ENCODE measurements around the gene SPATA16.
"Not testable (repeated sequence)": the region's sequence is repeated elsewhere in the genome, so short reads cannot be mapped to it uniquely, and the experiment has no call there.

Gene SPATA16

GRCh38 chr3:172869368-172869771 is 271.7 kb downstream of the SPATA16 start:
- no peak for DNase-seq

DNA sequence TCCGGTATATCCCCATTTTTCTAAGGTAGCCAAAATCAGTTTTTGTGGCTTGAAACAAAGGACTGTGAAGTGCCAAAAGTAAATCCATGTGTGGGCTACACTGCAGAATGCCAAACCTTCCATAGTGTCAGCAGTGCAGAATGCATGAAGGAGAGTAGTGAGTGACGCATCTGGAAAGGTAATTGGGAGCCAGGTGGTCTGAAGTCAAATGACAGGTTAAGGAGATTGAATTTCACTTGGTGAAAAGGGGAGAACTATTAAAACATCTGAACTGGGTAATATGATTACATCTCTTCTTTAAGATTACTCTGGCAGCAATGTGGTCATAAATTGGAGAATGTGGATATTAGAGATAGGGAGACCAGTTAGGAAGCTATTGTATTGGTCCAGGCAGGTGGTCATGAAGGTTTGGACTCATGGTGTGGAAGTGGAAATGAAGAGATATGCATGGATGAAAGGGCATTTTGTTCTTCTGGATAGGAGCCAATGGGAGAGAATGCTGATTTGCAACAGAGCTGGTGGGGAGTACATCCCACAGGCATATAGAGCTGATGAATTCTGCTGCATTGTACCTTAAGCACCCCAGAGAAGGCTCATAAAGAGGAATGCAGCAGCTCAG is 272.3 kb downstream of the SPATA16 start:
- no peak for DNase-seq

DNA sequence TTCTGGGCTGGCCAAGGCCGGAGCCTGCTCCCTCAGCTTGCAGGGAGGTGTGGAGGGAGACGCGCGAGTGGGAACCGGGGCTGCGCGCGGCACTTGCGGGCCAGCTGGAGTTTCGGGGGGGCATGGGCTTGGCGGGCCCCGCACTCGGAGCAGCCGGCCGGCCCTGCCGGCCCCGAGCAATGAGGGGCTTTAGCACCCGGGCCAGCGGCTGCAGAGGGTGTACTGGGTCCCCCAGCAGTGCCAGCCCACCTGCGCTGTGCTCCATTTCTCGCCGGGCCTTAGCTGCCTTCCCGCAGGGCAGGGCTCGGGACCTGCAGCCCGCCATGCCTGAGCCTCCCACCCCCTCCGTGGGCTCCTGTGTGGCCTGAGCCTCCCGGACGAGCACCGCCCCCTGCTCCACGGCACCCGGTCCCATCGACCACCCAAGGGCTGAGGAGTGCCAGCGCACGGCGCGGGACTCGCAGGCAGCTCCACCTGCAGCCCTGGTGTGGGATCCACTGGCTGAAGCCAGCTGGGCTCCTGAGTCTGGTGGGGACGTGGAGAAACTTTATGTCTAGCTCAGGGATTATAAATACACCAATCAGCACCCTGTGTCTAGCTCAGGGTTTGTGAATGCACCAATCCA is 274.2 kb downstream of the SPATA16 start:
- DNase-seq = not testable (repeated sequence)

DNA sequence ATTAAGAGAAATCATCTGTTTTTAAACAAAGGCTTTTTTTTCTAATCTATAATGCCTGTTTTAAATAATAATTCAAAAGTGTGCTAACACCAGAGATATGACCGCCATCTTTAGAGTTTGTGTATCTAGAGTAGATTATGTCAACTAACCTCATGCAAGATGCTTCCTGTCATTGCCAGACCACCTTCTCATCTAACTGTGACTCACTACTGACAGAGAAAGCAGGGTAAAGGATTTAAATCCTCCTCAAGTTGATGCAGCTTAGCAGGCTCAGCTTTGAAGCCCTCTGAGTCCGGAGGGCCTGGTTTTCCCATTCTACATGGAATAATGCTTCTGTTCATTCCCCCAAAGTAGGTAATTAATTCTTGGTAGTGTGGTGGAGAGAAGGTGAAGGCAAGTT is 282.0 kb downstream of the SPATA16 start:
- DNase-seq = no peak

DNA sequence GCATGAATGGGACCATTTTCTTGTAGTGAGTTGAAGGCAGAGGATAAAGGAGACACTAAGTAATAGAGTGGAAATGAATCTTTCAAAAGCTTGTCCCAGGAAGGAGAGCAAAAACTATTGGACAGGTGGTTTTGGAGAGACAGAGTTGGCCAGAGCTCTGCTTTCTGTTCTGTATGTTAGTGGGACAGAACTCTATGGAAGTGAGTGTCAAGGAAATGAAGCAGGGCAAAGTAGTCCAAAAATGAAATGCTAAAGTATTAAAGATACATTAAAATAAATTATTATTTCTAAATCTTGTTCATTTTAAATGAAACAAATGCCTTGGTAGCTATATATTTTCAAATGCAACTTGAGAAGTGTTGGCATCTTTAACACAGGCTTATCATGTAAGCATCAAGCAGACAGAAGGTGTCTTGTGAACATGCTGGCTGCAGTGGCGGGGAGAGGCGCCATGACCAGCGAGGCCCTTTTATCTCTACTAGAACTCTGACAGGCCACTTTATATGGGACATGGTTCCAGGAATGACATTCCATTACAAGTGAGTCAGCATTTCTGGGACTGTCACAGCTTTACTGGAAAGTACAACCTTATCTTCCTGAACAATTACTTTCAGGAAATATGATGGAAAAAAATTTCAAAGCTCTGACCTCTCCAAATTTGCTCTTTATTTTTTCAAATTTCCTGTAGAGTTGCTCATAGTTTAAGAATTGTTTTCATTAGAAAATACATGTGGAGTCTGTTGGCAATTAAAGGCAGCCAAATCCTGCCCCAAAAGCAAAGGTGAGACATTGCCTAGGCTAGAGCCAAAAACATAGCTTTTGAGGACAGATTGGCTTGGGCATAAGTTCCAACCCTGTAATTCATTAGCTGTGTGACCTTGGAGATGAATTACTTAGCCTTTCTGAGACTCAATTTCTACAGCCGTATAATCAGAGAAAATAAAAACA is 284.0 kb downstream of the SPATA16 start:
- no peak for DNase-seq

GRCh38 chr3:172855037-172855436 is 286.0 kb downstream of the SPATA16 start:
- DNase-seq = no peak

DNA sequence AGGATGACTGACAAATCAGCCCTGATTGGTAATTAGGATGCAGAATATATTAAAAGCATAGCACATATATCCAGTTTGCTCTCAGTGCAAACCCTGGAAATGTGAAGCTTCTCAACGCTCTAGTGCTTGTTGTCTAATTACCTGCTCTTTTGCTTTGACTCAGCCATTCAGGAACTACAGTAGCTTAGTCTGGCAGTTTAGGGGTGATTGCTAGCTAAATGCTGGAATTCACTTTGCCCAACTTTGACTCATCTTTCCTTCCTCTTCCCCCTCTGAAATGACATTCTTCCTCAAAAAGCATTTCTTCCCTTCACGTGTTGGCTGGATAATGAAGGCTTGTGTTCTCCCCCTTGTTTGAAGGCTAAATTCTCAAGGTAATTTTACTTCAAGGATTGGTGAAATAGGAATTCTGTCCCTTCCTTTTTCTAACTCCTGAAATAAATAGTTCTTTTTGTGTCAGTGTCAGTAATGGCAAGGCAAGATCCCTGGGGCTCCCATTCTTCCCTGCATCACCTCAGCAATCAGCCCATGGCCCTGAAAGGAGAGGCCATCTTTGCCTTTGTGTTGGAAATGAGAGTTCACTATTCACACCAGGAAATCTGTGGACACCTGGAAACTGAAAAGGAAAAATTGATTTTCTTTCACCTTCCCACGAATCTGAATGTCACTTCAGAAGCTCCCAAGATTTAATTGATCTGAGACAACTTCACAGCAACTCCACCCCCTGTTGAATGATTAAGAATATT is 286.9 kb downstream of the SPATA16 start:
- no peak for DNase-seq

DNA sequence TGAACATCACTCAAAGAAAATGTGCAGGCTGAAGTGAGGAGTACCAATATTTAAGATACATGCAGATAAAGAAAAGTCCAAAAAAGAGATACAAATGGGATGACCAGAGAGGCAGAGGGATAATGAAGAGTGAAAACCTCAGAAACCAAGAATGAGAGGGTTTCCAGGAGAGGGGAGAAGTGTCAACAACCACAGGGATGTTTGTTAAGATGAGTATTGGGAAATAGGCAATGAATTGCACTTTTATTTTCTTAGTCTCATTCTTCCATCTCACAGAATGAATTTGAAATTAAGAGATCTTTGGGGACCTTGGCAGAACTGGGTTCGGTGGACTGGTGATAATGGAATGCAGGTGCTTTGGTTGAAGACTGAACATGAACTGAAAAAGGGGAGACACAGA is 288.0 kb downstream of the SPATA16 start:
- no peak for DNase-seq

DNA sequence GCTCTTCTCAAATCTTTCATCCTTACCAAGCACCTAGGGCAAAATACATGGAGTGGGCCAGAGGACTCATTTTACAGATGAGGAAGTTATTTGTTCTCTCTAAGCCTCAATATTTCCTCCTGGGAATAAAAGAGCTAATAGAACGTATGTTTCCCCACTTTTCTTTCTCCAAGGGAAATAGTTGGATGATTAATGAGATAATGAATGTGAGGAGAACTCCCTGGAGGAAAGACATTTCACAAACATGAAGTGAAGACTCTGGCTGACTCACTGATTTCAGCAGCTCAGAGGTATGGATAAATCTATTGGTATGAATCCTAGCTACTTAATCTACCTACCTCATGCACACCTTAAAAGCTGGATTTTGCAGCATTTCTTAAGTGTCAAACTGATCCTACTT is 292.1 kb downstream of the SPATA16 start:
- no peak for DNase-seq

DNA sequence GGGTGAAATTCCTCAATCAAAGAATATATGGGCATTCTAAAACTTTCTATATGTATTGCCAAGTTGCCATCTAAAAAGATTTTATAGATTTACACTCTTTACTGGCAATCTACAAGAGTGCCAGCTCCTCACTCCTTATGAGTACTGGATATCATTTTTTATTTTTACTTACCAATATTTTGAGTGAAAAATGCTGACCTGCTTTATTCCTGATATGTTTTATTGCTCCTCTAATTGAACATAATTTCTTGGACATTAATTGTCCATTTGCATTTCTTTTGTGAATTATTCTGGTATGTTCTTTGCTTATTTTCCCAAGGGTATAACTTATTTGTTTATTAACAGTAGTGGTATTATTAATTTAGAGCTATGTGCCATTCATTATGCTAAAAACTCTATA is 293.7 kb downstream of the SPATA16 start:
- no peak for DNase-seq

DNA sequence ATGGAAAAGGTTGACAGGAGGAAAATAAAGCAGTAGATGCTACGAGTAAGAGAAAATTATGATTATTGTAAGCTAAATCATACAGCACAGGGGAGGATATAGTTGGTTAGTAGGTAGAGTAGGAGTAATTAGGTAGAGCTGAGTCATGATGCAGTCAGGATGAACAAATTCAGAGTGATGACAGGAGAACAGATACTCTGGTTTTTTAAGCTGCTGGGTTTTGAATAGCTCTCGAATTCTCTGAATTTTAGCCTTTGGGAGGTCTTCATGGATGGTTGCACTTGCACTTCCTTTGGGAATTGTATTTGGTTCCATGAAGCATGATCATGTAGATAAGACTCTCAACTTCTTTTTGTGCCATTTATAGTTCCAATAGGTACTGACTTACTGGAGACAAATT is 294.3 kb downstream of the SPATA16 start:
- DNase-seq = no peak

GRCh38 chr3:172846103-172846561 is 294.9 kb downstream of the SPATA16 start:
- DNase-seq = peak; percentile 11

GRCh38 chr3:172844428-172844827 is 296.6 kb downstream of the SPATA16 start:
- DNase-seq = no peak

- no peak for DNase-seq
These were observed 300.1 kb downstream of the SPATA16 start for GRCh38 chr3:172840913-172841312.

DNA sequence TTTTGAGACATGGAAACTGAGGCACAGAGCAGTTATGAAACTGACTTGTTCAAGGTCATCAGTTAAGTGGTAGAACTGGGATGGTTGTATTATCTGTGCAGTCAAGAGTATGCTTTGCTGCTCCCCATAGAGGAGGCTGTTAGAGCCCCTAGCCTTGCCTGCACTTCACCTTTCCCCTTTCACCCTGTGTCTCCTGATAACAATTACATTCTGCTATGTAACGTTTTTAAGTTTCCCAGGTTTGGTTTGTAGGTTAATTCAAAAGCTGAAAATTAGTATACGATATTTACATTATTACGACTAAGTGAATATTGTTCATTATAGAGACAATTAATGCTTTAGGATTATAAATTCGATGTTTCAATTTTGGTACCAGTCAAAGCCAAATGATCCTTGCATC is 300.6 kb downstream of the SPATA16 start:
- no peak for DNase-seq

DNA sequence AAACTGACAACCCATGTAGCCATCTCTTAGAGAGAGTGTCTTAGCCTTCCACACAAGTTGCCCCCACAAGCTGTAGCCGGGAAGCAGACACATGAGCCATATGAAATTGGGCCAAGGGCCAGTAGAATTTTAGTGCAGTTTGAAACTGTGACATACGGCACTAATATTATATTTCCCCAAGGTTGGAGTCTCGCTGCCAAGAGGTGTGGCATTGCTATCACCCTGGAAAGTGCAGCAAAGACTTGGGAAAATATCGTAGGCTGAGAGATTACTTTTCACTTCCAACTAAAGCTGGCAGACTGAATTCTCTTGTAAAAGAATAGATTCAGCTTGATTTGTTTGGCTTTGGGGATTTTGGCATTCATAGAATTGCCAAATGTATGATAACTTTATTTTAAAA is 301.4 kb downstream of the SPATA16 start:
- no peak for DNase-seq

Measured in KG1 (cell line).